Measurements from ENCODE around the gene RPL38. TPM values are rescaled to one million over a fixed set of nuclear protein-coding genes. Genes with fewer than 3 reads are reported as not detected.

RPL38 gene
- total RNA-seq, 8 experiments from 2014 or later, result 1,787 to 3,038 (median 2,213) TPM

GRCh38 chr17:74212913-74213791, 9.7 kb downstream of the RPL38 start, which contains the start of gene TTYH2:
TTYH2 (plus strand) TSS chr17:74213571; CDS start chr17:74213588, 17 bp downstream.
- H3K27ac ChIP-seq, result peak within 1 kb of the TSS in 1 of 2 donors; percentile 87
- in situ Hi-C loops (cut with MboI; ENCODE audit: low pct_unique_long_range_greater_than_20kb in 2 of 9, low sequenced_read_pairs in 9 of 9, unreplicated experiment in 9 of 9), result loop anchor here in 2 of 9 experiments (25.0 kb wide), 1 partner anchor 149 kb away; the partner anchor contains the start of genes BTBD17 (in 2 of the 2) and GPR142 (in 2 of the 2)
- WGBS, 10 experiments, result 0 to 35% (median 13%) methylated on average over 1 to 11 of the region's 62 CpGs; no CpG with 5 or more reads in 6 of the 10 experiments
- H3K4me3 ChIP-seq, result peak within 1 kb of the TSS; percentile 24 to 46 (median 33)
- ATAC-seq (replicated peaks in 6 of 8), result peak; percentile 41 to 79 (median 66)
- H3K4me1 ChIP-seq (replicated peaks in 1 of 2), result peaks cover 40 to 45% of the 10 kb centered on the region in 2 donors

GRCh38 chr17:74213861-74214391, 10.4 kb downstream of the RPL38 start:
- peaks cover 40 to 45% of the 10 kb centered on the region in 2 donors for H3K4me1 ChIP-seq (replicated peaks in 1 of 2)
- peak in 5 of 8 experiments; percentile 2 to 15 (median 8) for ATAC-seq (replicated peaks in 6 of 8)
- peak overlapping the region; percentile 24 to 46 (median 33) for H3K4me3 ChIP-seq
- no peak overlapping the region for H3K27ac ChIP-seq
- 0 to 30% (median 20%) methylated on average over 1 to 2 of the region's 33 CpGs; no CpG with 5 or more reads in 7 of the 10 experiments for WGBS, 10 experiments
- in situ Hi-C loops (cut with MboI; ENCODE audit: low pct_unique_long_range_greater_than_20kb in 2 of 9, low sequenced_read_pairs in 9 of 9, unreplicated experiment in 9 of 9), result loop anchor here in 2 of 9 experiments (25.0 kb wide), 1 partner anchor 148 kb away; the partner anchor contains the start of genes BTBD17 (in 2 of the 2) and GPR142 (in 2 of the 2)

GRCh38 chr17:74214484-74215341, 11.2 kb downstream of the RPL38 start:
- Histone ChIP-seq H3K27ac (no peak overlapping the region), H3K4me3 (peak overlapping the region in 3 of 5 donors; percentile 33 to 46 (median 36)), H3K4me1 (replicated peaks in 1 of 2) (peaks cover 40 to 45% of the 10 kb centered on the region in 2 donors)
- ATAC-seq (replicated peaks in 6 of 8), result no peak
- 51 to 93% (median 69%) methylated on average over 3 to 11 of the region's 16 CpGs; no CpG with 5 or more reads in 6 of the 10 experiments for WGBS, 10 experiments
- in situ Hi-C loops (cut with MboI; ENCODE audit: low pct_unique_long_range_greater_than_20kb in 2 of 9, low sequenced_read_pairs in 9 of 9, unreplicated experiment in 9 of 9), result loop anchor here in 2 of 9 experiments (25.0 kb wide), 1 partner anchor 148 kb away; the partner anchor contains the start of genes BTBD17 (in 2 of the 2) and GPR142 (in 2 of the 2)

- H3K4me3 ChIP-seq, result no peak overlapping the region
- in situ Hi-C loops (cut with MboI; ENCODE audit: low pct_unique_long_range_greater_than_20kb in 2 of 9, low sequenced_read_pairs in 9 of 9, unreplicated experiment in 9 of 9), result loop anchor here in 2 of 9 experiments (25.0 kb wide), 1 partner anchor 147 kb away; the partner anchor contains the start of genes BTBD17 (in 2 of the 2) and GPR142 (in 2 of the 2)
- ATAC-seq (replicated peaks in 6 of 8), result no peak
- 62 to 100% (median 100%) methylated on average over 1 to 3 of the region's 6 CpGs; no CpG with 5 or more reads in 7 of the 10 experiments for WGBS, 10 experiments
- H3K27ac ChIP-seq, result no peak overlapping the region
- H3K4me1 ChIP-seq (replicated peaks in 1 of 2), result peaks cover 38 to 40% of the 10 kb centered on the region in 2 donors
These were observed 11.9 kb downstream of the RPL38 start for GRCh38 chr17:74215342-74215727.

GRCh38 chr17:74216505-74216904, 13.0 kb downstream of the RPL38 start:
- H3K4me1 ChIP-seq (replicated peaks in 1 of 2), result peaks cover 26 to 30% of the 10 kb centered on the region in 2 donors
- no peak overlapping the region for H3K27ac ChIP-seq
- H3K4me3 ChIP-seq, result no peak overlapping the region
- in situ Hi-C loops (cut with MboI; ENCODE audit: low pct_unique_long_range_greater_than_20kb in 2 of 9, low sequenced_read_pairs in 9 of 9, unreplicated experiment in 9 of 9), result loop anchor here in 2 of 9 experiments (25.0 kb wide), 1 partner anchor 146 kb away; the partner anchor contains the start of genes BTBD17 (in 2 of the 2) and GPR142 (in 2 of the 2)
- WGBS, 10 experiments, result 80 to 90% (median 85%) methylated on average over 1 to 5 of the region's 5 CpGs; no CpG with 5 or more reads in 7 of the 10 experiments
- ATAC-seq (replicated peaks in 6 of 8), result no peak

- in situ Hi-C loops (cut with MboI; ENCODE audit: low pct_unique_long_range_greater_than_20kb in 2 of 9, low sequenced_read_pairs in 9 of 9, unreplicated experiment in 9 of 9), result loop anchor here in 2 of 9 experiments (25.0 kb wide), 1 partner anchor 145 kb away; the partner anchor contains the start of genes BTBD17 (in 2 of the 2) and GPR142 (in 2 of the 2)
- Histone ChIP-seq H3K4me3 (no peak overlapping the region), H3K4me1 (replicated peaks in 1 of 2) (peaks cover 20 to 23% of the 10 kb centered on the region in 2 donors), H3K27ac (no peak overlapping the region)
- ATAC-seq (replicated peaks in 6 of 8), result no peak
- 69 to 100% (median 80%) methylated on average over 1 to 6 of the region's 13 CpGs; no CpG with 5 or more reads in 3 of the 10 experiments for WGBS, 10 experiments
These were observed 13.7 kb downstream of the RPL38 start for GRCh38 chr17:74217037-74217730.

- no peak for ATAC-seq (replicated peaks in 6 of 8)
- peaks cover 18 to 19% of the 10 kb centered on the region in 2 donors for H3K4me1 ChIP-seq (replicated peaks in 1 of 2)
- no peak overlapping the region for H3K4me3 ChIP-seq
- in situ Hi-C loops (cut with MboI; ENCODE audit: low pct_unique_long_range_greater_than_20kb in 2 of 9, low sequenced_read_pairs in 9 of 9, unreplicated experiment in 9 of 9), result loop anchor here in 2 of 9 experiments (25.0 kb wide), 1 partner anchor 144 kb away; the partner anchor contains the start of genes BTBD17 (in 2 of the 2) and GPR142 (in 2 of the 2)
- WGBS, 10 experiments, result no CpG with 5 or more reads among the region's 2 CpGs
- H3K27ac ChIP-seq, result no peak overlapping the region
These were observed 14.4 kb downstream of the RPL38 start for GRCh38 chr17:74217888-74218287.

GRCh38 chr17:74218436-74218835, 15.0 kb downstream of the RPL38 start:
- no peak for ATAC-seq (replicated peaks in 6 of 8)
- in situ Hi-C loops (cut with MboI; ENCODE audit: low pct_unique_long_range_greater_than_20kb in 2 of 9, low sequenced_read_pairs in 9 of 9, unreplicated experiment in 9 of 9), result loop anchor here in 2 of 9 experiments (25.0 kb wide), 1 partner anchor 144 kb away; the partner anchor contains the start of genes BTBD17 (in 2 of the 2) and GPR142 (in 2 of the 2)
- Histone ChIP-seq H3K4me1 (replicated peaks in 1 of 2) (peaks cover 15 to 16% of the 10 kb centered on the region in 2 donors), H3K4me3 (no peak overlapping the region), H3K27ac (no peak overlapping the region)
- WGBS, 10 experiments, result 70 to 90% (median 86%) methylated on average over 2 to 6 of the region's 8 CpGs; no CpG with 5 or more reads in 7 of the 10 experiments

- Histone ChIP-seq H3K4me3 (no peak overlapping the region), H3K4me1 (replicated peaks in 1 of 2) (peaks cover 5 to 9% of the 10 kb centered on the region in 2 donors), H3K27ac (no peak overlapping the region)
- in situ Hi-C loops (cut with MboI; ENCODE audit: low pct_unique_long_range_greater_than_20kb in 2 of 9, low sequenced_read_pairs in 9 of 9, unreplicated experiment in 9 of 9), result loop anchor here in 2 of 9 experiments (25.0 kb wide), 1 partner anchor 143 kb away; the partner anchor contains the start of genes BTBD17 (in 2 of the 2) and GPR142 (in 2 of the 2)
- 0 to 100% (median 57%) methylated on average over 1 to 3 of the region's 3 CpGs; no CpG with 5 or more reads in 3 of the 10 experiments for WGBS, 10 experiments
- peak in 1 of 8 experiments; percentile 14 for ATAC-seq (replicated peaks in 6 of 8)
These were observed 16.2 kb downstream of the RPL38 start for GRCh38 chr17:74219576-74220133.

GRCh38 chr17:74220219-74220618, 16.7 kb downstream of the RPL38 start:
- H3K4me3 ChIP-seq, result no peak overlapping the region
- peak in 2 of 8 experiments; percentile 63 to 65 for ATAC-seq (replicated peaks in 6 of 8)
- no peak overlapping the region for H3K27ac ChIP-seq
- in situ Hi-C loops (cut with MboI; ENCODE audit: low pct_unique_long_range_greater_than_20kb in 2 of 9, low sequenced_read_pairs in 9 of 9, unreplicated experiment in 9 of 9), result loop anchor here in 2 of 9 experiments (25.0 kb wide), 1 partner anchor 142 kb away; the partner anchor contains the start of genes BTBD17 (in 2 of the 2) and GPR142 (in 2 of the 2)
- WGBS, 10 experiments, result 0 to 100% (median 71%) methylated on average over 1 to 2 of the region's 2 CpGs; no CpG with 5 or more reads in 7 of the 10 experiments
- H3K4me1 ChIP-seq (replicated peaks in 1 of 2), result peaks cover 0 to 3% of the 10 kb centered on the region in 2 donors
